ENCODE data around the gene GALNT17. TPM values are rescaled to one million over a fixed set of nuclear protein-coding genes. Genes with fewer than 3 reads are reported as not detected.

Gene GALNT17
- total RNA-seq, 1 experiment from 2014 or later: not detected

DNA sequence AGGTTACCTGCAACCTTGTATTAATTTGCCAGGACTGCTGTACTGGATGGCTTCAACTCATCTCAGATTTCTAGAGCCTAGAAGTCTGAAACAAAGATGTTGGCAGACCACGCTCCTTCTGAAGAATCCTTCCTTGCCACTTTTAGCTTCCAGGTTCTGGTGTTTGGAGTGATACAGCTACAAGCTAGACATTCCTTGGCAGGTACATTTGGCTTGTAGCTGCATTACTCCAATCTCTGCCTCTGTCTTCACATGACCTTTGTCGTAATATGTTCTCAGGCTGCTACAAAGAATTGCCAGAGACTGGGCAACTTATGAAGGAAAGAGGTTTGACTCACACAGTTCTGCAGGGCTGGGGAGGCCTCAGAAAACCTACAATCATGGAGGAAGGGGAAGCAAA is 146.3 kb downstream of the GALNT17 start:
- Histone ChIP-seq H3K27me3 (replicated peaks; ENCODE audit: insufficient read depth, low read depth, low read length, poor library complexity) (no peaks in the 10 kb centered on the region), H3K36me3 (ENCODE audit: insufficient read depth, low read length, poor library complexity, severe bottlenecking) (no peaks in the 10 kb centered on the region), H3K4me3 (ENCODE audit: low read depth, low read length, poor library complexity, severe bottlenecking) (no peak overlapping the region), H3K27ac (ENCODE audit: low read depth, low read length, poor library complexity, severe bottlenecking) (no peak overlapping the region), H3K9me3 (ENCODE audit: low read depth, low read length, poor library complexity, severe bottlenecking) (peaks cover 43% of the 10 kb centered on the region), H3K4me1 (ENCODE audit: insufficient read depth, low read length, poor library complexity, severe bottlenecking) (no peaks in the 10 kb centered on the region)
- no peak for DNase-seq (ENCODE audit: low spot score)
- no TSS peak for BruUV-seq (replicated peaks)
- TF ChIP-seq, protein P1, sequence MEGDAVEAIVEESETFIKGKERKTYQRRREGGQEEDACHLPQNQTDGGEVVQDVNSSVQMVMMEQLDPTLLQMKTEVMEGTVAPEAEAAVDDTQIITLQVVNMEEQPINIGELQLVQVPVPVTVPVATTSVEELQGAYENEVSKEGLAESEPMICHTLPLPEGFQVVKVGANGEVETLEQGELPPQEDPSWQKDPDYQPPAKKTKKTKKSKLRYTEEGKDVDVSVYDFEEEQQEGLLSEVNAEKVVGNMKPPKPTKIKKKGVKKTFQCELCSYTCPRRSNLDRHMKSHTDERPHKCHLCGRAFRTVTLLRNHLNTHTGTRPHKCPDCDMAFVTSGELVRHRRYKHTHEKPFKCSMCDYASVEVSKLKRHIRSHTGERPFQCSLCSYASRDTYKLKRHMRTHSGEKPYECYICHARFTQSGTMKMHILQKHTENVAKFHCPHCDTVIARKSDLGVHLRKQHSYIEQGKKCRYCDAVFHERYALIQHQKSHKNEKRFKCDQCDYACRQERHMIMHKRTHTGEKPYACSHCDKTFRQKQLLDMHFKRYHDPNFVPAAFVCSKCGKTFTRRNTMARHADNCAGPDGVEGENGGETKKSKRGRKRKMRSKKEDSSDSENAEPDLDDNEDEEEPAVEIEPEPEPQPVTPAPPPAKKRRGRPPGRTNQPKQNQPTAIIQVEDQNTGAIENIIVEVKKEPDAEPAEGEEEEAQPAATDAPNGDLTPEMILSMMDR (conservative IDR thresholded peaks at IDR 0.05; ENCODE audit: low read depth, low read length): no peak
- no peak for TF ChIP-seq EZH2 (IDR thresholded peaks at IDR 0.05; ENCODE audit: borderline replicate concordance, low read depth, low read length, poor library complexity, severe bottlenecking)
- intact Hi-C loops (cut with micrococcal nuclease; ENCODE audit: unreplicated experiment): no loop called here
- POLR2A ChIA-PET (ENCODE audit: low non-redundant PET): no interaction called here
- CTCF ChIA-PET: no interaction called here

DNA sequence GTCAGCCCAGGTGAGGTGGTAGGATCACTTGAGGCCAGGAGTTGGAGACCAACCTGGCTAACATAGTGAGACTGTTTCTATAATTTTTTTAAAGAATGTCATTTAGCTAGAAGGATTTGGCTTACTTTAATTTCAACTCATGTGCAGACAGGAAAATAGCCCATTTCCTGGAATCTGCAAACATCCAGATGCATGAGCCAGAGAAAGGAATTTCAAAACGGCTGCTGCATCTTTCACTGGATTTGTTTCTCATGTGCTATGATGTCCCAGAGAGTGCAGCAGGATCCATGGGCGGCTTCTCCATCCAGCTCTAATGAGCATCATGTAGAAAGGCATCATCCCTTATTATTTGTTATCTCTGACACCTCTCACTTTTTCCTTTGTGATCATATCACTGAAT is 149.3 kb downstream of the GALNT17 start:
- Histone ChIP-seq H3K36me3 (ENCODE audit: insufficient read depth, low read length, poor library complexity, severe bottlenecking) (no peaks in the 10 kb centered on the region), H3K27me3 (replicated peaks; ENCODE audit: insufficient read depth, low read depth, low read length, poor library complexity) (no peaks in the 10 kb centered on the region), H3K4me3 (ENCODE audit: low read depth, low read length, poor library complexity, severe bottlenecking) (no peak overlapping the region), H3K9me3 (ENCODE audit: low read depth, low read length, poor library complexity, severe bottlenecking) (peaks cover 33% of the 10 kb centered on the region), H3K27ac (ENCODE audit: low read depth, low read length, poor library complexity, severe bottlenecking) (no peak overlapping the region), H3K4me1 (ENCODE audit: insufficient read depth, low read length, poor library complexity, severe bottlenecking) (no peaks in the 10 kb centered on the region)
- intact Hi-C loops (cut with micrococcal nuclease; ENCODE audit: unreplicated experiment): no loop called here
- TF ChIP-seq EZH2 (IDR thresholded peaks at IDR 0.05; ENCODE audit: borderline replicate concordance, low read depth, low read length, poor library complexity, severe bottlenecking): no peak
- TF ChIP-seq, protein P1 (conservative IDR thresholded peaks at IDR 0.05; ENCODE audit: low read depth, low read length): no peak
- no peak for DNase-seq (ENCODE audit: low spot score)
- CTCF ChIA-PET: no interaction called here
- BruUV-seq (replicated peaks): no TSS peak
- POLR2A ChIA-PET (ENCODE audit: low non-redundant PET): no interaction called here

DNA sequence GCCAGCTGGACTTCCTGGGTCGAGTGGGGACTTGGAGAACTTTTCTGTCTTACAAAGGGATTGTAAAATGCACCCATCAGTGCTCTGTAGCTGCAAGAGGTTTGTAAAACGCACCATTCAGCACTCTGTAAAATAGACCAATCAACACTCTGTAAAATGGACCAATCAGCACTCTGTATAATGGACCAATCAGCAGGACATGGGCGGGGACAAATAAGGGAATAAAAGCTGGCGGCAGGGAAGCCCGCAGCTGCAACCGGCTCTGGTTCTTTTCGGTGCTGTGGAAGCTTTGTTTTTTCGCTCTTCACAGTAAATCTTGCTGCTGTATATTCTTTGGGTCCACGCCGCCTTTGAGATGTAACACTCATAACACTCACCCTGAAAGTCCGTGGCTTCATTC is 151.9 kb downstream of the GALNT17 start:
- ChIA-PET POLR2A (ENCODE audit: low non-redundant PET) (no interaction called here), CTCF (no interaction called here)
- no peak for DNase-seq (ENCODE audit: low spot score)
- TF ChIP-seq EZH2 (IDR thresholded peaks at IDR 0.05; ENCODE audit: borderline replicate concordance, low read depth, low read length, poor library complexity, severe bottlenecking): no peak
- TF ChIP-seq, protein P1 (conservative IDR thresholded peaks at IDR 0.05; ENCODE audit: low read depth, low read length): no peak
- H3K36me3 ChIP-seq (ENCODE audit: insufficient read depth, low read length, poor library complexity, severe bottlenecking): no peaks in the 10 kb centered on the region
- H3K27ac ChIP-seq (ENCODE audit: low read depth, low read length, poor library complexity, severe bottlenecking): no peak overlapping the region
- no peaks in the 10 kb centered on the region for H3K4me1 ChIP-seq (ENCODE audit: insufficient read depth, low read length, poor library complexity, severe bottlenecking)
- H3K4me3 ChIP-seq (ENCODE audit: low read depth, low read length, poor library complexity, severe bottlenecking): no peak overlapping the region
- intact Hi-C loops (cut with micrococcal nuclease; ENCODE audit: unreplicated experiment): no loop called here
- BruUV-seq (replicated peaks): no TSS peak
- H3K9me3 ChIP-seq (ENCODE audit: low read depth, low read length, poor library complexity, severe bottlenecking): peaks cover 33% of the 10 kb centered on the region
- H3K27me3 ChIP-seq (replicated peaks; ENCODE audit: insufficient read depth, low read depth, low read length, poor library complexity): no peaks in the 10 kb centered on the region

Measured in A673 (cell line).